ENCODE results near the gene TBC1D14. TPM values are rescaled to one million over a fixed set of nuclear protein-coding genes. Genes with fewer than 3 reads are reported as not detected.
"Not testable (repeated sequence)": the region's sequence is repeated elsewhere in the genome, so short reads cannot be mapped to it uniquely, and the experiment has no call there.

Gene TBC1D14
- total RNA-seq, 1 experiment from 2014 or later, result 54.0 TPM

GRCh38 chr4:7078025-7078424 lies 168.4 kb downstream of the TBC1D14 start:
- no TSS peak for BruUV-seq (replicated peaks)
- Mint-ChIP-seq H3K27me3 (ENCODE audit: insufficient read depth, unreplicated experiment) (no peaks in the 10 kb centered on the region), H3K4me3 (ENCODE audit: unreplicated experiment) (no peak overlapping the region), H3K4me1 (ENCODE audit: low read depth, unreplicated experiment) (no peaks in the 10 kb centered on the region), H3K27ac (ENCODE audit: unreplicated experiment) (no peak overlapping the region), H3K9me3 (ENCODE audit: unreplicated experiment) (peaks cover 9% of the 10 kb centered on the region), H3K36me3 (ENCODE audit: insufficient read depth, unreplicated experiment) (no peaks in the 10 kb centered on the region)
- no peaks in the 10 kb centered on the region for H3K9me3 ChIP-seq
- H3K36me3 ChIP-seq (ENCODE audit: control insufficient read depth, insufficient read depth, low read length), result no peaks in the 10 kb centered on the region
- CTCF ChIA-PET, result no interaction called here
- DNase-seq, result no peak
- POLR2A ChIA-PET, result no interaction called here
- TF ChIP-seq CTCF (IDR thresholded peaks at IDR 0.05; ENCODE audit: insufficient read depth in 1 of 2, low read depth in 1 of 2, low read length in 1 of 2, severe bottlenecking in 1 of 2, unreplicated experiment in 1 of 2), result no peak
- H3K4me3 ChIP-seq (ENCODE audit: low read depth, low read length), result no peak overlapping the region
- H3K4me1 ChIP-seq, result no peaks in the 10 kb centered on the region
- no peaks in the 10 kb centered on the region for H3K27me3 ChIP-seq (replicated peaks; ENCODE audit: control insufficient read depth, insufficient read depth, low read length)
- intact Hi-C loops (cut with micrococcal nuclease; ENCODE audit: unreplicated experiment), result no loop called here

DNA sequence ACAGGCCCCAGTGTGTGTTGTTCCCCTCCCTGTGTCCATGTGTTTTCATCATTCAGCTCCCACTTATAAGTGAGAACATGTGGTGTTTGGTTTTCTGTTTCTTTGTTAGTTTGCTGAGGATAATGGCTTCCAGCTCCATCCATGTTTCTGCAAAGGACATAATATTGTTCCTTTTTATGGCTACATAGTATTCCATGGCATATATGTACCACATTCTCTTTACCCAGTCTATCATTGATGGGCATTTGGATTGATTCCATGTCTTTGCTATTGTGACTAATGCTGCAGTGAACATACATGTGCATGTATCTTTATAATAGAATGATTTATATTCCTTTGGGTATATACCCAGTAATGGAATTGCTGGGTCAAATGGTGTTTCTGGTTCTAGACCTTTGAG lies 169.9 kb downstream of the TBC1D14 start:
- H3K4me3 ChIP-seq (ENCODE audit: low read depth, low read length); H3K4me1 ChIP-seq; CTCF ChIA-PET; intact Hi-C loops (cut with micrococcal nuclease; ENCODE audit: unreplicated experiment); H3K27ac Mint-ChIP-seq (ENCODE audit: unreplicated experiment); H3K27me3 Mint-ChIP-seq (ENCODE audit: insufficient read depth, unreplicated experiment); DNase-seq; H3K27me3 ChIP-seq (replicated peaks; ENCODE audit: control insufficient read depth, insufficient read depth, low read length); H3K36me3 Mint-ChIP-seq (ENCODE audit: insufficient read depth, unreplicated experiment); H3K4me1 Mint-ChIP-seq (ENCODE audit: low read depth, unreplicated experiment); H3K36me3 ChIP-seq (ENCODE audit: control insufficient read depth, insufficient read depth, low read length); POLR2A ChIA-PET; BruUV-seq (replicated peaks); H3K4me3 Mint-ChIP-seq (ENCODE audit: unreplicated experiment); H3K9me3 Mint-ChIP-seq (ENCODE audit: unreplicated experiment); H3K9me3 ChIP-seq: not testable (repeated sequence)

DNA sequence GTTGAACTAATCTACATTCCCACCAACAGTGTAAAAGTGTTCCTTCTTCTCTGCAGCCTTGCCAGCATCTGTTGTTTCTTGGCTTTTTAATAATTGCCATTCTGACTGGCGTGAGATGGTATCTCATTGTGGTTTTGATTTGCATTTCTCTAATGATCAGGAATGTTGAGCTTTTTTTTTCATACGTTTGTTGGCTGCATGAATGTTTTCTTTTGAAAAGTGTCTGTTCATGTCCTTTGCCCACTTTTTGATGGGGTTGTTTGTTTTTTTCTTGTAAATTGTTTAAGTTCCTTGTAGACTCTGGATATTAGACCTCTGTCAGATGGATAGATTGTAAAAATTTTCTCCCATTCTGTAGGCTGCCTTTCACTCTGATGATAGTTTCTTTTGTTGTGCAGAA lies 170.3 kb downstream of the TBC1D14 start:
- CTCF ChIA-PET; H3K36me3 Mint-ChIP-seq (ENCODE audit: insufficient read depth, unreplicated experiment); BruUV-seq (replicated peaks); H3K27me3 Mint-ChIP-seq (ENCODE audit: insufficient read depth, unreplicated experiment); H3K27ac Mint-ChIP-seq (ENCODE audit: unreplicated experiment); H3K27me3 ChIP-seq (replicated peaks; ENCODE audit: control insufficient read depth, insufficient read depth, low read length); POLR2A ChIA-PET; H3K4me3 ChIP-seq (ENCODE audit: low read depth, low read length); H3K4me1 Mint-ChIP-seq (ENCODE audit: low read depth, unreplicated experiment); H3K9me3 Mint-ChIP-seq (ENCODE audit: unreplicated experiment); H3K4me1 ChIP-seq; DNase-seq; H3K36me3 ChIP-seq (ENCODE audit: control insufficient read depth, insufficient read depth, low read length); H3K9me3 ChIP-seq; H3K4me3 Mint-ChIP-seq (ENCODE audit: unreplicated experiment): not testable (repeated sequence)
- intact Hi-C loops (cut with micrococcal nuclease; ENCODE audit: unreplicated experiment), result loop anchor here (5.0 kb wide), 1 partner anchor 358 kb away; no protein-coding TSS in a partner anchor

Other genes starting within 250 kb of the TBC1D14 start
- gene S100P, start 215.9 kb upstream of the TBC1D14 start, total RNA-seq (2022), result 70.8 and 96.9 TPM in 2 replicates
- gene MRFAP1L1, start 200.0 kb upstream of the TBC1D14 start, total RNA-seq (2022), result 46.4 and 47.5 TPM in 2 replicates
- 16.6 and 17.2 TPM in 2 replicates for gene BLOC1S4, start 193.7 kb upstream of the TBC1D14 start, total RNA-seq (2022)
- 19.7 and 20.3 TPM in 2 replicates for gene KIAA0232, start 127.1 kb upstream of the TBC1D14 start, total RNA-seq (2022)
- gene TADA2B, start 133.5 kb downstream of the TBC1D14 start, total RNA-seq (2022), result 17.2 and 21.8 TPM in 2 replicates
- gene GRPEL1, start 158.2 kb downstream of the TBC1D14 start, total RNA-seq (2022), result 47.3 and 51.7 TPM in 2 replicates